K562 (cell line): ENCODE data around the gene ACHE. TPM values are rescaled to one million over a fixed set of nuclear protein-coding genes. Genes with fewer than 3 reads are reported as not detected.
A peak's percentile ranks its signal among the peaks of the same experiment; 100 is the strongest.

Experiments
- ARNT ChIP-seq, 2 experiments: fragments of 450-650 bp; IDR thresholded peaks; 2 replicates each; pipeline ENCODE4 v1.6.1; 2016; ENCODE audit warnings: mild to moderate bottlenecking in 1 of 2
- ATF7 ChIP-seq: fragments of 450-650 bp; IDR thresholded peaks from 2 replicates; pipeline ENCODE4 v1.7.1; 2014; ENCODE audit warnings: mild to moderate bottlenecking, moderate library complexity
- C11orf30 ChIP-seq: fragments of 450-650 bp; IDR thresholded peaks from 2 replicates; pipeline ENCODE4 v1.6.1; 2016; ENCODE audit warnings: low read depth, mild to moderate bottlenecking
- EHMT2 ChIP-seq: fragments of 450-650 bp; IDR thresholded peaks from 2 replicates; pipeline ENCODE4 v1.6.1; 2018; ENCODE audit warnings: antibody characterized with exemption
- ELF1 ChIP-seq: fragments of 200-800 bp; sonication (Bioruptor generic); IDR thresholded peaks from 2 replicates; pipeline ENCODE4 v1.6.1; 2016; ENCODE audit warnings: missing genetic modification characterization, missing compliant biosample characterization
- ELF2 ChIP-seq: fragments of 250-450 bp; sonication (Bioruptor Pico); IDR thresholded peaks from 2 replicates; pipeline ENCODE4 v1.5.0; 2021; ENCODE audit warnings: mild to moderate bottlenecking
- ERF ChIP-seq: fragments of 450-650 bp; formaldehyde crosslinking; IDR thresholded peaks from 2 replicates; pipeline ENCODE4 v1.4.0; 2020; ENCODE audit warnings: mild to moderate bottlenecking, mixed read lengths
- ETS1 ChIP-seq: conservative IDR thresholded peaks from 2 replicates; pipeline ENCODE4 v1.6.1; 2011; ENCODE audit warnings: low read depth, mild to moderate bottlenecking, low read length; ENCODE audit not compliant: control insufficient read depth
- MAFF ChIP-seq: IDR thresholded peaks from 2 replicates; pipeline ENCODE4 v1.6.1; 2012; ENCODE audit warnings: low read length, improper control_type of control experiment
- MTA1 ChIP-seq: fragments of 450-650 bp; IDR thresholded peaks from 2 replicates; pipeline ENCODE4 v1.6.1; 2017; ENCODE audit warnings: borderline replicate concordance
- NELFE ChIP-seq: IDR thresholded peaks from 2 replicates; pipeline ENCODE4 v1.6.1; 2011; ENCODE audit warnings: mild to moderate bottlenecking; ENCODE audit not compliant: insufficient read depth, insufficient read length
- NFYB ChIP-seq: IDR thresholded peaks from 2 replicates; pipeline ENCODE4 v1.6.1; 2011; ENCODE audit warnings: mild to moderate bottlenecking, moderate library complexity; ENCODE audit not compliant: insufficient read length; ENCODE audit errors: extremely low read depth
- NRF1 ChIP-seq, 2 experiments: fragments of 450-650 bp; IDR thresholded peaks in 1 of 2; conservative IDR thresholded peaks in 1 of 2; 2 replicates each; pipeline ENCODE4 v1.6.1; 2014; ENCODE audit warnings: mild to moderate bottlenecking in 2 of 2
- PHTF2 ChIP-seq: fragments of 250-450 bp; sonication (Bioruptor Pico); IDR thresholded peaks from 2 replicates; pipeline ENCODE4 v1.5.0; 2021; ENCODE audit warnings: mild to moderate bottlenecking
- POLR2AphosphoS2 ChIP-seq: IDR thresholded peaks from 2 replicates; pipeline ENCODE4 v1.6.1; 2012; ENCODE audit warnings: low read length, improper control_type of control experiment
- POLR2B ChIP-seq: fragments of 450-650 bp; IDR thresholded peaks from 2 replicates; pipeline ENCODE4 v1.6.1; 2018; ENCODE audit warnings: low read depth; ENCODE audit not compliant: partially characterized antibody
- RCOR1 ChIP-seq, 2 experiments: IDR thresholded peaks; 2 replicates each; pipeline ENCODE4 v1.6.1; 2012; ENCODE audit warnings: low read depth in 2 of 2, low read length in 2 of 2, borderline replicate concordance in 1 of 2, improper control_type of control experiment in 1 of 2
- RFX5 ChIP-seq: IDR thresholded peaks from 2 replicates; pipeline ENCODE4 v1.6.1; 2011; ENCODE audit warnings: low read depth, mild to moderate bottlenecking, improper control_type of control experiment, low read length
- SOX6 ChIP-seq: fragments of 450-650 bp; IDR thresholded peaks from 2 replicates; pipeline ENCODE4 v1.6.1; 2014; ENCODE audit warnings: mild to moderate bottlenecking
- ZC3H8 ChIP-seq: fragments of 450-650 bp; IDR thresholded peaks from 2 replicates; pipeline ENCODE4 v1.6.1; 2017
- ZFPM2 ChIP-seq: fragments of 250-450 bp; sonication (Bioruptor Pico); IDR thresholded peaks from 2 replicates; pipeline ENCODE4 v1.5.1; 2022; ENCODE audit warnings: mild to moderate bottlenecking
- ZNF584 ChIP-seq: fragments of 200-800 bp; sonication (Bioruptor generic); IDR thresholded peaks from 2 replicates; pipeline ENCODE4 v1.6.1; 2016; ENCODE audit warnings: low read depth, mild to moderate bottlenecking, missing genetic modification characterization, missing compliant biosample characterization
- polyA plus RNA-seq, 8 experiments: library from polyadenylated mRNA; depleted of rRNA in 4 of 8; stranded (reverse) in 5 of 8; unstranded in 3 of 8; fragments of >200 nt; fragmentation: Nextera tagmentation in 2 of 8; fragmentation: Illumina TruSeq in 1 of 8; extraction: Ambion mirVana in 2 of 8; extraction: Trizol in 1 of 8; gene quantifications; 2 replicates each; pipeline versions ENCODE4 v1.2.1 to v1.2.3, GENCODE V29; 2011 to 2014; ENCODE audit warnings: inconsistent platforms in 1 of 8, missing spikeins in 1 of 8
- total RNA-seq, 7 experiments: library from RNA; depleted of rRNA in 6 of 7; stranded (reverse); fragments of >200 nt in 6 of 7; fragmentation: Illumina TruSeq in 2 of 7; extraction: Trizol in 2 of 7; gene quantifications; 2 replicates each; pipeline versions ENCODE4 v1.2.1 to v1.2.3, GENCODE V29; 2011 to 2021; ENCODE audit warnings: low replicate concordance in 1 of 7
- TF ChIP-seq, protein P1 (sequence below): fragments of 450-650 bp; formaldehyde crosslinking; IDR thresholded peaks from 2 replicates; pipeline ENCODE4 v1.4.0; 2020; ENCODE audit warnings: mild to moderate bottlenecking, moderate library complexity
- TF ChIP-seq, protein P2 (sequence below): fragments of 450-650 bp; IDR thresholded peaks from 2 replicates; pipeline ENCODE4 v1.7.0; 2016; ENCODE audit warnings: borderline replicate concordance

The ACHE gene
- total and polyA plus RNA-seq, 9 of the 15 experiments (the other 6 are each of a cell fraction or from before 2014, with no cell fraction given) = 0.04 to 8.8 (median 1.9) TPM

DNA sequence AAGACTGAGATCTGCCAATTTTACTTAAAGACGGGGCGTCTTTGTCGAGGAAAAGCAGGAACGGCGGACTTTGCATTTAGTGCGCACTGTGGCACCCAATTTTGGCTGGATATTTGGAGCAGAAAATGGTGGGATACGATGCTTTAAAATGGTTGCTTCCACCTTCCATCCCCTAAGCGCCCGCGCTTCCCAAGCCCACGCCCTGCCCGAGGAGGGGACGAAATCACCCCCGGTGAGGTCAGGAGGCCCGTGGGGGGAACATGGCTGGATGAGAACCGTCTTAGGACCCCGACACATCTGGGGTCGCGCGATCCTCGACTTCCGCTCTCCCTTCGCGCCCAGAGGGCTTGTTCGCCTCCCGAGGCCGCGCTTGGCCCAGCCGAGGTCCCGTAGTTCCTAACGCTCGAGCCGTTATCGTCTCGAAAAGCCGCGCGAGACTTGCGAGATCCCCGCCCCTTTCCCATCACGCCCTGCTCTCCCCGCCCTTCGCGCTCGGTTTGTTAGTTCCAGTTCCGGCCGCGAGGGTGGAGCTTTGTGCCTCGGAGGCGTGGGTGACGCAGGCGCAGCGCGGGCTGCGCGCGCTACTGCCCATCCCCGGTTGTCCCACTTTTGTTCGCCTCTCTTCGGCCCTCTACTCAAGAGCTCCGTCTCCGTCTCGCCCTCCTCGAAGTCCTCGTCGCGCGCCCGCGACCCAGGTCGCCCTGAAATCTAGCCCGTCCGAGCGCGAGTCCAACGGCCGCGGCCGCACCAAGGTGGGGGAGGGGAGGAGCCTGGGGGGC is 20.9 kb downstream of the ACHE start, which contains the start of gene SRRT (continued):
- TF ChIP-seq NRF1 (conservative IDR thresholded peaks at IDR 0.05 in 1 of 2, IDR thresholded peaks at IDR 0.05 in 1 of 2) = peak; percentile 98
- peak; percentile 89 for TF ChIP-seq C11orf30
- TF ChIP-seq, protein P1, sequence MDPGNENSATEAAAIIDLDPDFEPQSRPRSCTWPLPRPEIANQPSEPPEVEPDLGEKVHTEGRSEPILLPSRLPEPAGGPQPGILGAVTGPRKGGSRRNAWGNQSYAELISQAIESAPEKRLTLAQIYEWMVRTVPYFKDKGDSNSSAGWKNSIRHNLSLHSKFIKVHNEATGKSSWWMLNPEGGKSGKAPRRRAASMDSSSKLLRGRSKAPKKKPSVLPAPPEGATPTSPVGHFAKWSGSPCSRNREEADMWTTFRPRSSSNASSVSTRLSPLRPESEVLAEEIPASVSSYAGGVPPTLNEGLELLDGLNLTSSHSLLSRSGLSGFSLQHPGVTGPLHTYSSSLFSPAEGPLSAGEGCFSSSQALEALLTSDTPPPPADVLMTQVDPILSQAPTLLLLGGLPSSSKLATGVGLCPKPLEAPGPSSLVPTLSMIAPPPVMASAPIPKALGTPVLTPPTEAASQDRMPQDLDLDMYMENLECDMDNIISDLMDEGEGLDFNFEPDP (CRISPR knock-in tag) = peak; percentile 90; the same call in 1 of the 2 replicates
- peak; percentile 98 for TF ChIP-seq POLR2B
- 0 out of 2 replicates have a peak, but pooled peaks have one; percentile 24 for TF ChIP-seq EHMT2
- TF ChIP-seq ELF2 (CRISPR knock-in tag) = peak; percentile 86
- TF ChIP-seq NFYB = no peak
- peak; percentile 88 for TF ChIP-seq ATF7
- peak; percentile 88; the same call in 1 of the 2 replicates for TF ChIP-seq ETS1
- TF ChIP-seq RCOR1 (IDR thresholded peaks at IDR 0.05; ENCODE audit: borderline replicate concordance in 1 of 2, low read depth in 2 of 2, low read length in 2 of 2) = peak in 1 of 2 experiments; percentile 62; a peak in 1 of 4 replicates
- no peak for TF ChIP-seq PHTF2
- TF ChIP-seq ZNF584 (CRISPR knock-in tag) = peak; percentile 84
- TF ChIP-seq MTA1 = peak; percentile 36; the same call in 1 of the 2 replicates
- no peak for TF ChIP-seq ZFPM2 (CRISPR knock-in tag)
- TF ChIP-seq MAFF = no peak; the same call in 1 of the 2 replicates
- TF ChIP-seq RFX5 = no peak
- TF ChIP-seq, protein P2, sequence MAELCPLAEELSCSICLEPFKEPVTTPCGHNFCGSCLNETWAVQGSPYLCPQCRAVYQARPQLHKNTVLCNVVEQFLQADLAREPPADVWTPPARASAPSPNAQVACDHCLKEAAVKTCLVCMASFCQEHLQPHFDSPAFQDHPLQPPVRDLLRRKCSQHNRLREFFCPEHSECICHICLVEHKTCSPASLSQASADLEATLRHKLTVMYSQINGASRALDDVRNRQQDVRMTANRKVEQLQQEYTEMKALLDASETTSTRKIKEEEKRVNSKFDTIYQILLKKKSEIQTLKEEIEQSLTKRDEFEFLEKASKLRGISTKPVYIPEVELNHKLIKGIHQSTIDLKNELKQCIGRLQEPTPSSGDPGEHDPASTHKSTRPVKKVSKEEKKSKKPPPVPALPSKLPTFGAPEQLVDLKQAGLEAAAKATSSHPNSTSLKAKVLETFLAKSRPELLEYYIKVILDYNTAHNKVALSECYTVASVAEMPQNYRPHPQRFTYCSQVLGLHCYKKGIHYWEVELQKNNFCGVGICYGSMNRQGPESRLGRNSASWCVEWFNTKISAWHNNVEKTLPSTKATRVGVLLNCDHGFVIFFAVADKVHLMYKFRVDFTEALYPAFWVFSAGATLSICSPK = no peak
- no peak for TF ChIP-seq ZC3H8
- peak; percentile 74 for TF ChIP-seq NELFE
- peak; percentile 96 for TF ChIP-seq POLR2AphosphoS2
- peak; percentile 81; the same call in 1 of the 2 replicates for TF ChIP-seq SOX6
- 0 out of 4 replicates have a peak, but pooled peaks have one; percentile 40 to 52 for TF ChIP-seq ARNT (IDR thresholded peaks at IDR 0.05)
- TF ChIP-seq ERF (CRISPR knock-in tag) = peak; percentile 91; the same call in 1 of the 2 replicates
- TF ChIP-seq ELF1 = peak; percentile 89
